CD4-positive, alpha-beta T cell (primary cell): ENCODE measurements around the gene SYK. TPM values are rescaled to one million over a fixed set of nuclear protein-coding genes. Genes with fewer than 3 reads are reported as not detected.

Source experiments
- ATAC-seq: fragments of 200-7000 bp; cut with Tn5 transposase; one replicate; pipeline ENCODE4 v1.10.0; 2022; ENCODE audit warnings: mild to moderate bottlenecking; ENCODE audit not compliant: poor library complexity
- CTCF ChIA-PET: fragments of 350-600 bp; sonication (Branson Sonifier 250); formaldehyde crosslinking; loops from one replicate; lab custom pipeline; 2021; ENCODE audit warnings: antibody characterized with exemption, inconsistent platforms; lab: Charles Lee
- POLR2A ChIA-PET: fragments of 350-600 bp; sonication (Branson Sonifier 250); formaldehyde crosslinking; loops from one replicate; lab custom pipeline; 2021; ENCODE audit warnings: antibody characterized with exemption, inconsistent platforms; lab: Charles Lee
- DNase-seq, 14 experiments: peaks; one replicate each; pipeline ENCODE4 v3.0.0-alpha.2; 2013 to 2020; ENCODE audit warnings: mixed read lengths in 2 of 14
- H3K27ac ChIP-seq, 2 donors: one replicate each; pipeline versions ENCODE4 v1.5.1 to v1.7.0; 2013; ENCODE audit warnings: low read length in 2 of 2, low read depth in 1 of 2, mild to moderate bottlenecking in 1 of 2
- H3K27me3 ChIP-seq, 2 experiments: 1 replicate in 1 of 2; 2 replicates in 1 of 2; pipeline versions ENCODE4 v1.6.1 to v1.7.0; 2013; ENCODE audit warnings: low read length in 2 of 2, control low read depth in 1 of 2, mild to moderate bottlenecking in 1 of 2, moderate library complexity in 1 of 2; ENCODE audit not compliant: insufficient read depth in 2 of 2, control insufficient read depth in 1 of 2
- H3K36me3 ChIP-seq: one replicate; pipeline ENCODE4 v1.6.1; 2013; ENCODE audit warnings: low read length, control low read depth; ENCODE audit not compliant: insufficient read depth
- H3K4me1 ChIP-seq: one replicate; pipeline ENCODE4 v1.6.1; 2013; ENCODE audit warnings: low read length, control low read depth; ENCODE audit not compliant: insufficient read depth
- H3K4me3 ChIP-seq: one replicate; pipeline ENCODE4 v1.5.1; 2013; ENCODE audit warnings: mild to moderate bottlenecking, low read length, moderate library complexity
- H3K9me3 ChIP-seq, 2 experiments: 1 replicate in 1 of 2; 2 replicates in 1 of 2; pipeline versions ENCODE4 v1.6.1 to v1.7.0; 2013; ENCODE audit warnings: low read length in 2 of 2, mild to moderate bottlenecking in 2 of 2, control low read depth in 1 of 2, moderate library complexity in 1 of 2; ENCODE audit not compliant: control insufficient read depth in 1 of 2, insufficient read depth in 1 of 2
- H3K27ac Mint-ChIP-seq: one replicate; pipeline ENCODE4 v1.8.0; 2020; ENCODE audit warnings: mixed read lengths
- H3K27me3 Mint-ChIP-seq: one replicate; pipeline ENCODE4 v1.8.0; 2021; ENCODE audit warnings: mixed read lengths
- H3K36me3 Mint-ChIP-seq: one replicate; pipeline ENCODE4 v1.8.0; 2021; ENCODE audit warnings: low read depth, mixed read lengths
- H3K4me1 Mint-ChIP-seq: one replicate; pipeline ENCODE4 v1.8.0; 2021; ENCODE audit warnings: low read depth, mixed read lengths
- H3K4me3 Mint-ChIP-seq: one replicate; pipeline ENCODE4 v1.8.0; 2020; ENCODE audit warnings: mild to moderate bottlenecking, mixed read lengths
- H3K9me3 Mint-ChIP-seq: one replicate; pipeline ENCODE4 v1.8.0; 2020; ENCODE audit warnings: mixed read lengths
- intact Hi-C, 2 experiments: fragments of 100-400 bp; cut with DNase I in 1 of 2; cut with micrococcal nuclease in 1 of 2; formaldehyde crosslinking; loops; one replicate each; pipeline versions ENCODE4 v1.15.1 to v1.9.0; 2023 to 2025; cut with DNase I, micrococcal nuclease
- total RNA-seq, 174 experiments: library from RNA in 2 of 174; stranded (reverse) in 2 of 174; gene quantifications; one replicate each; pipeline ENCODE4 v1.2.3 and lab custom pipeline; 2021 to 2026
- TF ChIP-seq, protein P1 (sequence below): fragments of 200-600 bp; IDR thresholded peaks from one replicate; pipeline ENCODE4 v1.8.0; 2022; ENCODE audit warnings: antibody characterized with exemption, mild to moderate bottlenecking

The SYK gene
- total RNA-seq, 2 experiments from 2014 or later: 1.1 to 1.2 TPM

DNA sequence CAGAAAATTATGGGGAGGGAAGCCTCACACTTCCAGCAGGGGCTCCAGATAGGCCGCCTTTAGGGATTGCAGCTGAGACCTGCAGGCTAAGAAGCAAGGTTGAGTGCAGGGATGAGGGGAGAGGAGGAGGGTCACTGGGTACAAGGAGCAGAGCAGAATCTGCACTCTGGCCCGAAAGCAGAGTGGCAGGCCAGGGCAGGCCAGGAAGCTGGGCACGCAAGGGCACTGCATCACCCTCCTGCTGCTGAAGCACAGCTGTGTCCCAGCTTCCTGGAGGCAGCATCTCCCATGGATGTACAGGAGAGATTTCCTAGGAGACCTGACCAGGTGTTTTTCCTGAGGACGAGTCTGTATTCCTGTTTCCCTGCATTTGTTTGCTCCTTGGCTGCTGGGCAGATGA, 92.1 kb downstream of the SYK start:
- no peak for ATAC-seq
- TF ChIP-seq, protein P1, sequence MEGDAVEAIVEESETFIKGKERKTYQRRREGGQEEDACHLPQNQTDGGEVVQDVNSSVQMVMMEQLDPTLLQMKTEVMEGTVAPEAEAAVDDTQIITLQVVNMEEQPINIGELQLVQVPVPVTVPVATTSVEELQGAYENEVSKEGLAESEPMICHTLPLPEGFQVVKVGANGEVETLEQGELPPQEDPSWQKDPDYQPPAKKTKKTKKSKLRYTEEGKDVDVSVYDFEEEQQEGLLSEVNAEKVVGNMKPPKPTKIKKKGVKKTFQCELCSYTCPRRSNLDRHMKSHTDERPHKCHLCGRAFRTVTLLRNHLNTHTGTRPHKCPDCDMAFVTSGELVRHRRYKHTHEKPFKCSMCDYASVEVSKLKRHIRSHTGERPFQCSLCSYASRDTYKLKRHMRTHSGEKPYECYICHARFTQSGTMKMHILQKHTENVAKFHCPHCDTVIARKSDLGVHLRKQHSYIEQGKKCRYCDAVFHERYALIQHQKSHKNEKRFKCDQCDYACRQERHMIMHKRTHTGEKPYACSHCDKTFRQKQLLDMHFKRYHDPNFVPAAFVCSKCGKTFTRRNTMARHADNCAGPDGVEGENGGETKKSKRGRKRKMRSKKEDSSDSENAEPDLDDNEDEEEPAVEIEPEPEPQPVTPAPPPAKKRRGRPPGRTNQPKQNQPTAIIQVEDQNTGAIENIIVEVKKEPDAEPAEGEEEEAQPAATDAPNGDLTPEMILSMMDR: no peak
- no peak overlapping the region for H3K4me3 Mint-ChIP-seq
- H3K27me3 Mint-ChIP-seq: peaks cover 17% of the 10 kb centered on the region
- H3K27ac Mint-ChIP-seq: no peak overlapping the region
- Histone ChIP-seq H3K4me3 (no peak overlapping the region), H3K27me3 (peaks cover 0 to 6% of the 10 kb centered on the region in 2 experiments), H3K4me1 (no peaks in the 10 kb centered on the region), H3K9me3 (peaks cover 0 to 6% of the 10 kb centered on the region in 2 experiments), H3K27ac (no peak overlapping the region), H3K36me3 (no peaks in the 10 kb centered on the region)
- intact Hi-C loops: no loop called here
- H3K36me3 Mint-ChIP-seq: no peaks in the 10 kb centered on the region
- CTCF ChIA-PET: no interaction called here
- POLR2A ChIA-PET: no interaction called here
- no peaks in the 10 kb centered on the region for H3K9me3 Mint-ChIP-seq
- no peak for DNase-seq
- H3K4me1 Mint-ChIP-seq: no peaks in the 10 kb centered on the region

DNA sequence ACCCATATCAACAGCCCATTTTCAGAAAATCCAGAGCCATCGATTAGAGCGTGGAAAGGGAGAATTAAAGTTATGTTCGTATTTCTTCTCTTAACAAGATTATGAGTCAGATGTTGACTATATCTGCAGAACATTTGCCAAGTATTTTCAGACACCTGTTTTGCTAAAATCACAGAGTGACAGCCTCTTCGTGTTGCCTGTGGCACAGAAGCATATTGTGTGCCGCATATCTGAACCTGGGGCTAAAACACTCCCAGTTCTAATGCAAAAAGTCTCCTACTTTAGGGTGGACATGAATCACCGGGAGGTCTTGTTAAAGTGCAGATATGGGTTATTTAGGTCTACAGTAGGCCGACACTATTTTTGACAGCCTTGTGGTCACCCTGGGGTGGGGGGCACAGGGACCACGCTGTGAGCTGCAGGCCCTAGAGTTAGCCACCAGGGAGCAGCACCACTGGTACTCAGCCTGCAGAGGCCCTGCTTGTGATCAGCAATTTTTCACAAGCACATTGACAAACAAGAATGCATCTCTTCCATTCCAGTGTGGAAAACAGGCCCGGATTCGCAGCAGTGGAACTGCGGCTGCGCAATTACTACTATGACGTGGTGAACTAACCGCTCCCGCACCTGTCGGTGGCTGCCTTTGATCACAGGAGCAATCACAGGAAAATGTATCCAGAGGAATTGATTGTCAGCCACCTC, 93.5 kb downstream of the SYK start:
- intact Hi-C loops: no loop called here
- DNase-seq: no peak
- TF ChIP-seq, protein P1: no peak
- ChIA-PET CTCF (no interaction called here), POLR2A (no interaction called here)
- Mint-ChIP-seq H3K27me3 (peaks cover 13% of the 10 kb centered on the region), H3K36me3 (no peaks in the 10 kb centered on the region), H3K27ac (no peak overlapping the region), H3K4me3 (no peak overlapping the region), H3K9me3 (no peaks in the 10 kb centered on the region), H3K4me1 (no peaks in the 10 kb centered on the region)
- Histone ChIP-seq H3K4me3 (no peak overlapping the region), H3K27ac (no peak overlapping the region), H3K27me3 (peaks cover 0 to 3% of the 10 kb centered on the region in 2 experiments), H3K36me3 (no peaks in the 10 kb centered on the region), H3K4me1 (no peaks in the 10 kb centered on the region), H3K9me3 (no peaks in the 10 kb centered on the region)
- ATAC-seq: no peak

DNA sequence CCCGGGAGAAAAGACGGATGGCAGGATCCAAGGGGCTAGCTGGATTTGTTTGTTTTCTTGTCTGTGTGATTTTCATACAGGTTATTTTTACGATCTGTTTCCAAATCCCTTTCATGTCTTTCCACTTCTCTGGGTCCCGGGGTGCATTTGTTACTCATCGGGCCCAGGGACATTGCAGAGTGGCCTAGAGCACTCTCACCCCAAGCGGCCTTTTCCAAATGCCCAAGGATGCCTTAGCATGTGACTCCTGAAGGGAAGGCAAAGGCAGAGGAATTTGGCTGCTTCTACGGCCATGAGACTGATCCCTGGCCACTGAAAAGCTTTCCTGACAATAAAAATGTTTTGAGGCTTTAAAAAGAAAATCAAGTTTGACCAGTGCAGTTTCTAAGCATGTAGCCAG, 94.2 kb downstream of the SYK start:
- H3K9me3 ChIP-seq: no peaks in the 10 kb centered on the region
- H3K27ac ChIP-seq: no peak overlapping the region
- no peaks in the 10 kb centered on the region for H3K36me3 ChIP-seq
- H3K4me3 Mint-ChIP-seq: no peak overlapping the region
- H3K36me3 Mint-ChIP-seq: no peaks in the 10 kb centered on the region
- peaks cover 0 to 2% of the 10 kb centered on the region in 2 experiments for H3K27me3 ChIP-seq
- POLR2A ChIA-PET: no interaction called here
- intact Hi-C loops: no loop called here
- TF ChIP-seq, protein P1: no peak
- peaks cover 8% of the 10 kb centered on the region for H3K27me3 Mint-ChIP-seq
- no peak for DNase-seq
- no peaks in the 10 kb centered on the region for H3K4me1 Mint-ChIP-seq
- H3K4me3 ChIP-seq: no peak overlapping the region
- ATAC-seq: no peak
- H3K9me3 Mint-ChIP-seq: no peaks in the 10 kb centered on the region
- CTCF ChIA-PET: no interaction called here
- H3K27ac Mint-ChIP-seq: no peak overlapping the region
- no peaks in the 10 kb centered on the region for H3K4me1 ChIP-seq
